HG03103 (cell line): ENCODE results near the gene SHANK2.

Experiments
- ATAC-seq: cut with Tn5 transposase; IDR thresholded peaks from one replicate; pipeline ENCODE4 v1.9.1; 2021; ENCODE audit warnings: low read depth; ENCODE audit not compliant: unreplicated experiment

The SHANK2 gene

GRCh38 chr11:71269603-71270511, 17.5 kb upstream of the SHANK2 start:
- no peak for ATAC-seq

GRCh38 chr11:71268706-71269321, 16.4 kb upstream of the SHANK2 start:
- ATAC-seq = no peak

GRCh38 chr11:71267807-71268421, 15.5 kb upstream of the SHANK2 start:
- no peak for ATAC-seq

- no peak for ATAC-seq
These were observed 13.9 kb upstream of the SHANK2 start for GRCh38 chr11:71266114-71266833.

- no peak for ATAC-seq
These were observed 13.2 kb upstream of the SHANK2 start for GRCh38 chr11:71265559-71266092.

GRCh38 chr11:71263386-71263785, 11.0 kb upstream of the SHANK2 start:
- no peak for ATAC-seq

GRCh38 chr11:71255800-71256479, 3.6 kb upstream of the SHANK2 start:
- ATAC-seq = no peak

GRCh38 chr11:71255323-71255722, 2.9 kb upstream of the SHANK2 start:
- ATAC-seq = no peak

- no peak for ATAC-seq
These were observed 1.4 kb upstream of the SHANK2 start for GRCh38 chr11:71253794-71254193.

- ATAC-seq = no peak
These were observed 673 bp upstream of the SHANK2 start for GRCh38 chr11:71252770-71253730.

- ATAC-seq = no peak
These were observed 562 bp downstream of the SHANK2 start for GRCh38 chr11:71251761-71252268.

GRCh38 chr11:71251151-71251721, 1.1 kb downstream of the SHANK2 start:
- ATAC-seq = no peak

GRCh38 chr11:71250523-71251150, 1.7 kb downstream of the SHANK2 start:
- ATAC-seq = no peak

GRCh38 chr11:71249301-71249700, 3.1 kb downstream of the SHANK2 start:
- no peak for ATAC-seq

- no peak for ATAC-seq
These were observed 3.7 kb downstream of the SHANK2 start for GRCh38 chr11:71248656-71249055.

- no peak for ATAC-seq
These were observed 4.2 kb downstream of the SHANK2 start for GRCh38 chr11:71248251-71248570.

GRCh38 chr11:71247551-71248250, 4.7 kb downstream of the SHANK2 start:
- ATAC-seq = no peak

- no peak for ATAC-seq
These were observed 5.8 kb downstream of the SHANK2 start for GRCh38 chr11:71246559-71246958.
